MM.1S (cell line): ENCODE measurements around the gene U2AF1L4.
A peak's percentile ranks its signal among the peaks of the same experiment; 100 is the strongest.

ENCODE experiments used
- DNase-seq: peaks from one replicate; pipeline ENCODE4 v3.0.0-alpha.2; 2015
- H2AFZ ChIP-seq: fragments of 300-600 bp; sonication (generic); 2 replicates; pipeline ENCODE4 v1.6.0; 2016; ENCODE audit warnings: antibody characterized with exemption, low read length
- H3F3A ChIP-seq: fragments of 300-600 bp; sonication (generic); 2 replicates; pipeline ENCODE4 v1.6.1; 2016; ENCODE audit warnings: mild to moderate bottlenecking, antibody characterized with exemption, low read length, moderate library complexity, mixed read lengths; ENCODE audit not compliant: insufficient read depth
- H3K27ac ChIP-seq: fragments of 300-600 bp; sonication (generic); 2 replicates; pipeline ENCODE4 v1.5.1; 2016; ENCODE audit warnings: mild to moderate bottlenecking, low read length
- H3K27me3 ChIP-seq: fragments of 300-600 bp; sonication (generic); replicated peaks from 2 replicates; pipeline ENCODE4 v1.6.0; 2016; ENCODE audit warnings: low read length; ENCODE audit not compliant: insufficient read depth
- H3K36me3 ChIP-seq: fragments of 300-600 bp; sonication (generic); replicated peaks from 2 replicates; pipeline ENCODE4 v1.6.1; 2016; ENCODE audit warnings: mild to moderate bottlenecking, low read length, mixed read lengths; ENCODE audit not compliant: insufficient read depth
- H3K4me1 ChIP-seq: fragments of 300-600 bp; sonication (generic); 2 replicates; pipeline ENCODE4 v1.6.1; 2016; ENCODE audit warnings: low read length, mixed read lengths
- H3K4me2 ChIP-seq: fragments of 300-600 bp; sonication (generic); 2 replicates; pipeline ENCODE4 v1.6.0; 2016; ENCODE audit warnings: low read depth, low read length
- H3K4me3 ChIP-seq: fragments of 300-600 bp; sonication (generic); 2 replicates; pipeline ENCODE4 v1.5.1; 2016; ENCODE audit warnings: low read length, mixed read lengths
- H3K79me2 ChIP-seq: fragments of 300-600 bp; sonication (generic); 2 replicates; pipeline ENCODE4 v1.6.1; 2016; ENCODE audit warnings: mixed run types, low read length, mixed read lengths
- H3K9ac ChIP-seq: fragments of 300-600 bp; sonication (generic); 2 replicates; pipeline ENCODE4 v1.6.1; 2016; ENCODE audit warnings: low read length, mixed read lengths
- H3K9me2 ChIP-seq: fragments of 300-600 bp; sonication (generic); replicated peaks from 2 replicates; pipeline ENCODE4 v1.6.1; 2016; ENCODE audit warnings: mild to moderate bottlenecking, low read length, mixed read lengths; ENCODE audit not compliant: insufficient read depth
- H3K9me3 ChIP-seq: fragments of 300-600 bp; sonication (generic); replicated peaks from 2 replicates; pipeline ENCODE4 v1.6.1; 2016; ENCODE audit warnings: mild to moderate bottlenecking, low read length, mixed read lengths; ENCODE audit not compliant: insufficient read depth
- H4K20me1 ChIP-seq: fragments of 300-600 bp; sonication (generic); 2 replicates; pipeline ENCODE4 v1.6.1; 2016; ENCODE audit warnings: mild to moderate bottlenecking, low read length, moderate library complexity, mixed read lengths; ENCODE audit not compliant: insufficient read depth
- CTCF ChIP-seq: fragments of 300-600 bp; sonication (generic); IDR thresholded peaks from 2 replicates; pipeline ENCODE4 v1.5.1; 2016; ENCODE audit warnings: antibody characterized with exemption, low read length, mixed read lengths
- EZH2 ChIP-seq: fragments of 300-600 bp; sonication (generic); optimal IDR thresholded peaks from 2 replicates; pipeline ENCODE3; 2017; ENCODE audit warnings: low read depth, mild to moderate bottlenecking, antibody characterized with exemption, low read length, mixed read lengths
- EZH2phosphoT487 ChIP-seq: fragments of 300-600 bp; sonication (generic); IDR thresholded peaks from 2 replicates; pipeline ENCODE4 v1.6.1; 2018; ENCODE audit warnings: antibody characterized with exemption, low read length

U2AF1L4 gene

GRCh38 chr19:35734889-35735288 lies 10.3 kb downstream of the U2AF1L4 start:
- no peaks in the 10 kb centered on the region for H3K27me3 ChIP-seq
- no peak overlapping the region for H2AFZ ChIP-seq
- H3K9ac ChIP-seq = no peak overlapping the region
- H3K79me2 ChIP-seq = no peaks in the 10 kb centered on the region
- H3K4me3 ChIP-seq = no peak overlapping the region
- no peaks in the 10 kb centered on the region for H3K4me1 ChIP-seq
- H3F3A ChIP-seq = 0 out of 2 replicates have a peak, but pooled peaks cover 5% of the 10 kb centered on the region
- no peak overlapping the region for H3K4me2 ChIP-seq
- no peak for TF ChIP-seq EZH2
- no peak for TF ChIP-seq CTCF
- no peak for TF ChIP-seq EZH2phosphoT487
- H4K20me1 ChIP-seq = no peaks in the 10 kb centered on the region
- H3K36me3 ChIP-seq = 0 out of 2 replicates have a peak, but pooled peaks cover 5% of the 10 kb centered on the region
- no peak overlapping the region for H3K27ac ChIP-seq
- no peak for DNase-seq
- H3K9me2 ChIP-seq = no peaks in the 10 kb centered on the region
- no peaks in the 10 kb centered on the region for H3K9me3 ChIP-seq

GRCh38 chr19:35734273-35734672 lies 10.9 kb downstream of the U2AF1L4 start:
- Histone ChIP-seq H3K79me2 (no peaks in the 10 kb centered on the region), H3K27ac (no peak overlapping the region), H3F3A (0 out of 2 replicates have a peak, but pooled peaks cover 5% of the 10 kb centered on the region), H3K4me2 (no peak overlapping the region), H3K9me3 (no peaks in the 10 kb centered on the region), H3K4me3 (no peak overlapping the region), H2AFZ (no peak overlapping the region), H3K27me3 (no peaks in the 10 kb centered on the region), H3K9me2 (no peaks in the 10 kb centered on the region), H3K4me1 (no peaks in the 10 kb centered on the region), H3K36me3 (0 out of 2 replicates have a peak, but pooled peaks cover 5% of the 10 kb centered on the region), H3K9ac (no peak overlapping the region), H4K20me1 (no peaks in the 10 kb centered on the region)
- TF ChIP-seq EZH2 (no peak), CTCF (no peak), EZH2phosphoT487 (no peak)
- DNase-seq = no peak

DNA sequence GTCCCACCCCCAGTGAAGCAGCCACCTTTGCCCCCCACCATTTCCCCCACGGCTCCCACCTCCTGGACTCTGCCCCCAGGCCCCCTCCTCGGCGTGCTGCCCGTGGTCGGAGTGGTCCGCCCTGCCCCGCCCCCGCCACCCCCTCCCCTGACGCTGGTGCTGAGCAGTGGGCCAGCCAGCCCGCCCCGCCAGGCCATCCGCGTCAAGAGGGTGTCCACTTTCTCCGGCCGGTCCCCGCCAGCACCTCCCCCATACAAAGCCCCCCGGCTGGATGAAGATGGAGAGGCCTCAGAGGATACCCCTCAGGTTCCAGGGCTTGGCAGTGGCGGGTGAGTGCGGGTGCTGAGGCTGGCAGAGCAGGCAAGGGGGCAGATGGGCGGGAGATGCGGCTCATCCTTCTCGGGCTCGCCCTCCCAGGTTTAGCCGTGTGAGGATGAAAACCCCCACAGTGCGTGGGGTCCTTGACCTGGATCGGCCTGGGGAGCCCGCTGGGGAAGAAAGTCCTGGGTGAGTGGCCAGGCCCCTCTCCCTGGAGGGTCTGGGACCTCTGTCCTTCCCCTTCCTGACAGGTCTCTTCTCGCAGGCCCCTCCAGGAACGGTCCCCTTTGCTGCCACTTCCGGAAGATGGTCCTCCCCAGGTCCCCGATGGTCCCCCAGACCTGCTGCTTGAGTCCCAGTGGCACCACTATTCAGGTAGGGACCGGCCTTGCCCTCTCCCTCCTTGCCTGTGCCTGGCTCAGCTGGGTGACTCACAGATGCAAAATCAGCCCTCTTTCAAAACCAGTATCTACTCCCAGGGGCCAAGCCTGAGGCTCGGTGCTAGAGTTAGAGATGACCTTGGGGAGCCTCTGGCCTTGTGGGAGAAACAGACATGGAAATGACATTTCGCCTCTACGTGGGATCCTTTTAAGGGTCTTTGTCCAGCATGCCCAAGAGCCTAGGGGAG lies 11.8 kb downstream of the U2AF1L4 start:
- H3K27me3 ChIP-seq = no peaks in the 10 kb centered on the region
- no peaks in the 10 kb centered on the region for H3F3A ChIP-seq
- DNase-seq = peak; percentile 3
- no peaks in the 10 kb centered on the region for H3K9me3 ChIP-seq
- TF ChIP-seq CTCF = no peak
- TF ChIP-seq EZH2phosphoT487 = no peak
- H3K36me3 ChIP-seq = 0 out of 2 replicates have a peak, but pooled peaks cover 5% of the 10 kb centered on the region
- H3K79me2 ChIP-seq = no peaks in the 10 kb centered on the region
- no peak overlapping the region for H2AFZ ChIP-seq
- no peak overlapping the region for H3K4me2 ChIP-seq
- no peaks in the 10 kb centered on the region for H3K4me1 ChIP-seq
- no peak overlapping the region for H3K27ac ChIP-seq
- no peaks in the 10 kb centered on the region for H4K20me1 ChIP-seq
- H3K9me2 ChIP-seq = no peaks in the 10 kb centered on the region
- no peak overlapping the region for H3K4me3 ChIP-seq
- no peak overlapping the region for H3K9ac ChIP-seq
